Fibroblast of lung (primary cell): ENCODE results near the gene PTGDS. TPM values are rescaled to one million over a fixed set of nuclear protein-coding genes. Genes with fewer than 3 reads are reported as not detected.

Source experiments
- DNase-seq, 2 donors: peaks; one replicate each; pipeline versions ENCODE4 v3.0.0 to v3.0.0-alpha.2; 2010; ENCODE audit warnings: low read depth in 2 of 2
- H2AFZ ChIP-seq: 2 replicates; pipeline ENCODE4 v1.5.1; 2012; ENCODE audit warnings: low read length, control low read depth, inconsistent platforms
- H3K27ac ChIP-seq: 2 replicates; pipeline ENCODE4 v1.5.1; 2011; ENCODE audit warnings: low read length, control low read depth; ENCODE audit not compliant: insufficient read depth
- H3K27me3 ChIP-seq: 2 replicates; pipeline ENCODE4 v1.5.1; 2011; ENCODE audit warnings: mild to moderate bottlenecking, low read length; ENCODE audit not compliant: control insufficient read depth, insufficient read depth
- H3K36me3 ChIP-seq: 2 replicates; pipeline ENCODE4 v1.5.1; 2011; ENCODE audit warnings: low read length; ENCODE audit not compliant: control insufficient read depth, insufficient read depth
- H3K4me1 ChIP-seq: 2 replicates; pipeline ENCODE4 v1.5.1; 2011; ENCODE audit warnings: low read length; ENCODE audit not compliant: control insufficient read depth, insufficient read depth; ENCODE audit errors: extremely low read depth
- H3K4me2 ChIP-seq: 2 replicates; pipeline ENCODE4 v1.5.1; 2011; ENCODE audit warnings: low read length, control low read depth; ENCODE audit not compliant: insufficient read depth; ENCODE audit errors: extremely low read depth
- H3K4me3 ChIP-seq, 4 experiments: fragments of 200-600 bp in 1 of 4; sonication (generic) in 1 of 4; replicated peaks in 1 of 4; 2 replicates each; pipeline ENCODE4 v1.5.1; 2011 to 2016; ENCODE audit warnings: low read length in 4 of 4, low read depth in 3 of 4, mild to moderate bottlenecking in 3 of 4, control low read depth in 2 of 4, inconsistent platforms in 1 of 4, mixed read lengths in 1 of 4; ENCODE audit not compliant: insufficient read depth in 1 of 4; ENCODE audit errors: control extremely low read depth in 1 of 4
- H3K79me2 ChIP-seq: 2 replicates; pipeline ENCODE4 v1.5.1; 2012; ENCODE audit warnings: mild to moderate bottlenecking, low read length, inconsistent platforms; ENCODE audit not compliant: control insufficient read depth, insufficient read depth
- H3K9ac ChIP-seq: 2 replicates; pipeline ENCODE4 v1.5.1; 2011; ENCODE audit warnings: mild to moderate bottlenecking, low read length, control low read depth; ENCODE audit not compliant: insufficient read depth
- H3K9me3 ChIP-seq: 2 replicates; pipeline ENCODE4 v1.5.1; 2012; ENCODE audit warnings: low read depth, low read length; ENCODE audit not compliant: control insufficient read depth, insufficient read depth
- H4K20me1 ChIP-seq: 2 replicates; pipeline ENCODE4 v1.5.1; 2011; ENCODE audit warnings: low read length; ENCODE audit not compliant: control insufficient read depth, insufficient read depth; ENCODE audit errors: extremely low read depth
- CTCF ChIP-seq, 2 donors: IDR thresholded peaks in 1 of 2; conservative IDR thresholded peaks in 1 of 2; 1 replicate in 1 of 2; 2 replicates in 1 of 2; pipeline ENCODE4 v1.5.1; 2011 to 2012; ENCODE audit warnings: low read length in 2 of 2, control low read depth in 1 of 2, inconsistent platforms in 1 of 2, low read depth in 1 of 2, mild to moderate bottlenecking in 1 of 2
- EZH2 ChIP-seq: IDR thresholded peaks from 2 replicates; pipeline ENCODE4 v1.5.1; 2012; ENCODE audit warnings: low read length, control low read depth, mild to moderate bottlenecking; ENCODE audit errors: missing control alignments
- polyA plus RNA-seq, 2 donors: library from polyadenylated mRNA; depleted of rRNA in 1 of 2; stranded (reverse) in 1 of 2; unstranded in 1 of 2; fragments of >200 nt; gene quantifications; 2 replicates each; pipeline ENCODE4 v1.2.1, GENCODE V29; 2011 to 2012; ENCODE audit warnings: missing spikeins in 1 of 2
- total RNA-seq: library from RNA; depleted of rRNA; stranded (reverse); fragments of >200 nt; gene quantifications from 2 replicates; pipeline ENCODE4 v1.2.1, GENCODE V29; 2014

The PTGDS gene
- total and polyA plus RNA-seq, 2 donors (not counting 1 experiment from before 2014, with no cell fraction given), result 4.9 to 90.3 TPM

- TF ChIP-seq CTCF (conservative IDR thresholded peaks at IDR 0.05 in 1 of 2, IDR thresholded peaks at IDR 0.05 in 1 of 2; ENCODE audit: low read depth in 1 of 2, low read length in 2 of 2) (no peak), EZH2 (no peak)
- H3K36me3 ChIP-seq, result no peaks in the 10 kb centered on the region
- H3K4me1 ChIP-seq, result peaks cover 4% of the 10 kb centered on the region
- H3K4me3 ChIP-seq, result no peak overlapping the region
- no peaks in the 10 kb centered on the region for H3K27me3 ChIP-seq
- DNase-seq, result no peak
- H3K4me2 ChIP-seq, result no peak overlapping the region
- H3K9me3 ChIP-seq, result no peaks in the 10 kb centered on the region
- no peaks in the 10 kb centered on the region for H4K20me1 ChIP-seq
- H3K79me2 ChIP-seq, result no peaks in the 10 kb centered on the region
- no peak overlapping the region for H3K27ac ChIP-seq
- no peak overlapping the region for H2AFZ ChIP-seq
- H3K9ac ChIP-seq, result no peak overlapping the region
Observed at GRCh38 chr9:137025517-137025966, 48.2 kb downstream of the PTGDS start.

GRCh38 chr9:137026384-137026783, 49.1 kb downstream of the PTGDS start:
- no peak overlapping the region for H2AFZ ChIP-seq
- H3K36me3 ChIP-seq, result no peaks in the 10 kb centered on the region
- no peak for TF ChIP-seq CTCF (conservative IDR thresholded peaks at IDR 0.05 in 1 of 2, IDR thresholded peaks at IDR 0.05 in 1 of 2; ENCODE audit: low read depth in 1 of 2, low read length in 2 of 2)
- TF ChIP-seq EZH2, result no peak
- H3K4me1 ChIP-seq, result peaks cover 4% of the 10 kb centered on the region
- no peaks in the 10 kb centered on the region for H3K27me3 ChIP-seq
- no peak overlapping the region for H3K4me2 ChIP-seq
- DNase-seq, result no peak
- H3K9ac ChIP-seq, result no peak overlapping the region
- H4K20me1 ChIP-seq, result no peaks in the 10 kb centered on the region
- no peaks in the 10 kb centered on the region for H3K9me3 ChIP-seq
- no peaks in the 10 kb centered on the region for H3K79me2 ChIP-seq
- no peak overlapping the region for H3K4me3 ChIP-seq
- H3K27ac ChIP-seq, result no peak overlapping the region

GRCh38 chr9:137026828-137027227, 49.5 kb downstream of the PTGDS start:
- no peaks in the 10 kb centered on the region for H3K79me2 ChIP-seq
- no peak overlapping the region for H3K9ac ChIP-seq
- peak overlapping the region in 1 of 4 experiments; percentile 57 for H3K4me3 ChIP-seq
- H2AFZ ChIP-seq, result no peak overlapping the region
- no peak for DNase-seq
- no peaks in the 10 kb centered on the region for H3K9me3 ChIP-seq
- no peak overlapping the region for H3K4me2 ChIP-seq
- TF ChIP-seq CTCF (conservative IDR thresholded peaks at IDR 0.05 in 1 of 2, IDR thresholded peaks at IDR 0.05 in 1 of 2; ENCODE audit: low read depth in 1 of 2, low read length in 2 of 2) (no peak), EZH2 (no peak)
- H3K27ac ChIP-seq, result no peak overlapping the region
- no peaks in the 10 kb centered on the region for H3K27me3 ChIP-seq
- peaks cover 4% of the 10 kb centered on the region for H3K4me1 ChIP-seq
- no peaks in the 10 kb centered on the region for H4K20me1 ChIP-seq
- H3K36me3 ChIP-seq, result no peaks in the 10 kb centered on the region
